Colonic mucosa (tissue), 4 donors: ENCODE measurements around the gene CENPI. TPM values are rescaled to one million over a fixed set of nuclear protein-coding genes. Genes with fewer than 3 reads are reported as not detected.
"Not testable (repeated sequence)": the region's sequence is repeated elsewhere in the genome, so short reads cannot be mapped to it uniquely, and the experiment has no call there.

Experiments
- DNase-seq: peaks from one replicate; pipeline ENCODE4 v3.0.0-alpha.2; 2020
- H3K27ac ChIP-seq: fragments of 200-600 bp; one replicate; pipeline ENCODE4 v1.8.0; 2021
- H3K27me3 ChIP-seq: fragments of 200-600 bp; one replicate; pipeline ENCODE4 v1.8.0; 2021
- H3K36me3 ChIP-seq: fragments of 200-600 bp; one replicate; pipeline ENCODE4 v1.8.0; 2021
- H3K4me1 ChIP-seq: fragments of 200-600 bp; one replicate; pipeline ENCODE4 v1.8.0; 2021; ENCODE audit warnings: mild to moderate bottlenecking
- H3K4me3 ChIP-seq: fragments of 200-600 bp; one replicate; pipeline ENCODE4 v1.8.0; 2021
- H3K9ac ChIP-seq, 2 donors: one replicate each; pipeline ENCODE4 v1.7.0; 2013; ENCODE audit warnings: control low read depth in 2 of 2, low read depth in 2 of 2, low read length in 2 of 2
- H3K9me3 ChIP-seq: fragments of 200-600 bp; one replicate; pipeline ENCODE4 v1.8.0; 2021
- intact Hi-C: fragments of 100-400 bp; cut with DNase I; formaldehyde crosslinking; loops from one replicate; pipeline ENCODE4 v1.14.1; 2022
- total RNA-seq, 2 donors: library from RNA; stranded (reverse); fragmentation: NEBNext Ultra II Directional in 1 of 2; extraction: Animal tissue kit (Norgen Biotek cat#: 25700) in 1 of 2; gene quantifications; one replicate each; pipeline ENCODE4 v1.2.1, GENCODE V29; 2021
- TF ChIP-seq, protein P1 (sequence below): fragments of 200-600 bp; IDR thresholded peaks from one replicate; pipeline ENCODE4 v1.8.0; 2022; ENCODE audit warnings: antibody characterized with exemption, mild to moderate bottlenecking
- donor health status: healthy.
- donor health status: DM: no; HTN: no; CAD: no.
- donor health status: DM: no; HTN: no; CAD: no.

CENPI gene, protein sequence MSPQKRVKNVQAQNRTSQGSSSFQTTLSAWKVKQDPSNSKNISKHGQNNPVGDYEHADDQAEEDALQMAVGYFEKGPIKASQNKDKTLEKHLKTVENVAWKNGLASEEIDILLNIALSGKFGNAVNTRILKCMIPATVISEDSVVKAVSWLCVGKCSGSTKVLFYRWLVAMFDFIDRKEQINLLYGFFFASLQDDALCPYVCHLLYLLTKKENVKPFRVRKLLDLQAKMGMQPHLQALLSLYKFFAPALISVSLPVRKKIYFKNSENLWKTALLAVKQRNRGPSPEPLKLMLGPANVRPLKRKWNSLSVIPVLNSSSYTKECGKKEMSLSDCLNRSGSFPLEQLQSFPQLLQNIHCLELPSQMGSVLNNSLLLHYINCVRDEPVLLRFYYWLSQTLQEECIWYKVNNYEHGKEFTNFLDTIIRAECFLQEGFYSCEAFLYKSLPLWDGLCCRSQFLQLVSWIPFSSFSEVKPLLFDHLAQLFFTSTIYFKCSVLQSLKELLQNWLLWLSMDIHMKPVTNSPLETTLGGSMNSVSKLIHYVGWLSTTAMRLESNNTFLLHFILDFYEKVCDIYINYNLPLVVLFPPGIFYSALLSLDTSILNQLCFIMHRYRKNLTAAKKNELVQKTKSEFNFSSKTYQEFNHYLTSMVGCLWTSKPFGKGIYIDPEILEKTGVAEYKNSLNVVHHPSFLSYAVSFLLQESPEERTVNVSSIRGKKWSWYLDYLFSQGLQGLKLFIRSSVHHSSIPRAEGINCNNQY
- 10 to 100 TPM in 1 of 2 donors, 1 to 10 TPM in 1; 5.3 to 16.1 TPM for total RNA-seq

- Histone ChIP-seq H3K9me3 (no peaks in the 10 kb centered on the region), H3K4me3 (peak within 1 kb of the TSS; percentile 37), H3K4me1 (no peaks in the 10 kb centered on the region), H3K36me3 (no peaks in the 10 kb centered on the region), H3K27me3 (no peaks in the 10 kb centered on the region), H3K27ac (peak within 1 kb of the TSS; percentile 57), H3K9ac (peak within 1 kb of the TSS in 1 of 2 donors; percentile 70)
- intact Hi-C loops: no loop called here
- DNase-seq: peak; percentile 92
- TF ChIP-seq, protein P1, sequence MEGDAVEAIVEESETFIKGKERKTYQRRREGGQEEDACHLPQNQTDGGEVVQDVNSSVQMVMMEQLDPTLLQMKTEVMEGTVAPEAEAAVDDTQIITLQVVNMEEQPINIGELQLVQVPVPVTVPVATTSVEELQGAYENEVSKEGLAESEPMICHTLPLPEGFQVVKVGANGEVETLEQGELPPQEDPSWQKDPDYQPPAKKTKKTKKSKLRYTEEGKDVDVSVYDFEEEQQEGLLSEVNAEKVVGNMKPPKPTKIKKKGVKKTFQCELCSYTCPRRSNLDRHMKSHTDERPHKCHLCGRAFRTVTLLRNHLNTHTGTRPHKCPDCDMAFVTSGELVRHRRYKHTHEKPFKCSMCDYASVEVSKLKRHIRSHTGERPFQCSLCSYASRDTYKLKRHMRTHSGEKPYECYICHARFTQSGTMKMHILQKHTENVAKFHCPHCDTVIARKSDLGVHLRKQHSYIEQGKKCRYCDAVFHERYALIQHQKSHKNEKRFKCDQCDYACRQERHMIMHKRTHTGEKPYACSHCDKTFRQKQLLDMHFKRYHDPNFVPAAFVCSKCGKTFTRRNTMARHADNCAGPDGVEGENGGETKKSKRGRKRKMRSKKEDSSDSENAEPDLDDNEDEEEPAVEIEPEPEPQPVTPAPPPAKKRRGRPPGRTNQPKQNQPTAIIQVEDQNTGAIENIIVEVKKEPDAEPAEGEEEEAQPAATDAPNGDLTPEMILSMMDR: no peak
Measured at GRCh38 chrX:101097546-101098453, at the start of gene CENPI. TSS of gene CENPI (plus strand) at chrX:101098204. CDS start at chrX:101101071, 2,867 bp downstream.

DNA sequence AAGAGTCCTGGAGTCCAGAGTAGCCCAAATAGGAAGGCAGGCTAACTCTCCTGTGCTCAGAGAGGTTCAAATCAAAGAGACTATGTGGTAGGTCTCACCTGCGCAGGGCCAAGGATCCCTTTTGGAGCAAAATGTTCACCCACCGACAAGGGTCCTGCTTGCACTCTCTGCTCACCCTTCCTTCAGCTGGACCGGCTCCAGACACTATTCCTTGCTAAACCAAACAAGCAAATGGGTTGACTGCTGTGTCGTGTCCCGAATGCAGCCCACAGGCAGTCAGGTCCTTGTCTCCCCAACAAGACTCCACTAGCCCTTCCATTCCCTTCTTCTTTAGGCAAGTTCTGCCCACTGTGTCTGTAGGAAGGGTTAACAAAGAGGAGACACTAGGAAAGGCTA lies 46.9 kb upstream of the CENPI start:
- no peaks in the 10 kb centered on the region for H3K4me1 ChIP-seq
- intact Hi-C loops: no loop called here
- peak overlapping the region; percentile 85 for H3K27ac ChIP-seq
- H3K4me3 ChIP-seq: peak overlapping the region; percentile 38
- peak overlapping the region; percentile 63 to 70 for H3K9ac ChIP-seq
- H3K9me3 ChIP-seq: no peaks in the 10 kb centered on the region
- TF ChIP-seq, protein P1: no peak
- DNase-seq: no peak
- no peaks in the 10 kb centered on the region for H3K36me3 ChIP-seq
- H3K27me3 ChIP-seq: no peaks in the 10 kb centered on the region

GRCh38 chrX:101051549-101052302 lies 46.3 kb upstream of the CENPI start, which contains the start of gene TRMT2B:
TSS of gene TRMT2B (minus strand) at chrX:101052111. CDS start at chrX:101042289, 9,822 bp downstream.
- H3K27ac ChIP-seq: peak within 1 kb of the TSS; percentile 85
- peak; percentile 91 for DNase-seq
- intact Hi-C loops: no loop called here
- TF ChIP-seq, protein P1: no peak
- peak within 1 kb of the TSS; percentile 63 to 70 for H3K9ac ChIP-seq
- H3K36me3 ChIP-seq: no peaks in the 10 kb centered on the region
- no peaks in the 10 kb centered on the region for H3K27me3 ChIP-seq
- H3K9me3 ChIP-seq: no peaks in the 10 kb centered on the region
- H3K4me3 ChIP-seq: peak within 1 kb of the TSS; percentile 38
- H3K4me1 ChIP-seq: no peaks in the 10 kb centered on the region

DNA sequence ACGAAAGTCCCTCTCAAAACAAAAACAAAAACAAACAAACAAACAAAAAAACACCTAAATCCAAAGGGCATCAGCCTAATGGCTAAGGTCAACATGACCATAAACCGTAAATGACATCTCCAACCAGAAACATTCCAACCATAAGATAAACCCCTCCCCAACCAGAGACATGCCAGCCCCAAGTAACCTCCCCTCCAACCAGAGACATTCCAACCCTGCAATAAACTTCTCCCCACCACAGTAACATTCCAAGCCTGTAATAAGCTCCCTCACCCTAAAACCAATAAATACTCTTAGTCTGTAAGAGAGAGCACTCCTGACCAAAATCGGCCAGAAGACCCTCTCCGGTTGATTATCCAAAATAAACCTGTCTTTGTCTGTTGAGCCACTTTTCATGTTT lies 41.5 kb upstream of the CENPI start:
- H3K36me3 ChIP-seq, DNase-seq, intact Hi-C loops, H3K4me1 ChIP-seq, H3K4me3 ChIP-seq, H3K9ac ChIP-seq, H3K9me3 ChIP-seq, H3K27ac ChIP-seq, H3K27me3 ChIP-seq: not testable (repeated sequence)

- Histone ChIP-seq H3K36me3 (no peaks in the 10 kb centered on the region), H3K9ac (no peak overlapping the region), H3K27ac (no peak overlapping the region), H3K4me1 (no peaks in the 10 kb centered on the region), H3K9me3 (no peaks in the 10 kb centered on the region), H3K27me3 (no peaks in the 10 kb centered on the region), H3K4me3 (no peak overlapping the region)
- intact Hi-C loops: no loop called here
- TF ChIP-seq, protein P1: no peak
- DNase-seq: no peak
Measured at GRCh38 chrX:101057093-101057714, 40.8 kb upstream of the CENPI start.
